IPS-11a (cell line): ENCODE data around the gene RNF144A.
"Not testable (repeated sequence)": the region's sequence is repeated elsewhere in the genome, so short reads cannot be mapped to it uniquely, and the experiment has no call there.

ENCODE experiments used
- H3K4me3 ChIP-seq: one replicate; pipeline ENCODE4 v1.5.1; 2013; ENCODE audit warnings: low read depth, low read length, control low read depth

RNF144A gene

GRCh38 chr2:6917071-6917760 is at the start of gene RNF144A:
Gene RNF144A, plus strand, starts transcription at chr2:6917412. Its CDS starts 79,515 bp downstream, at chr2:6996927.
- peak within 1 kb of the TSS; percentile 55 for H3K4me3 ChIP-seq

- H3K4me3 ChIP-seq, result no peak overlapping the region
Observed at GRCh38 chr2:6872394-6872793, 44.8 kb upstream of the RNF144A start.

GRCh38 chr2:6874032-6874431 is 43.2 kb upstream of the RNF144A start:
- H3K4me3 ChIP-seq, result no peak overlapping the region

GRCh38 chr2:6876309-6876708 is 40.9 kb upstream of the RNF144A start:
- H3K4me3 ChIP-seq, result no peak overlapping the region

GRCh38 chr2:6877402-6878304 is 39.6 kb upstream of the RNF144A start, which contains the start of gene RSAD2:
Gene RSAD2, plus strand, starts transcription at chr2:6877777. Its CDS starts 24 bp downstream, at chr2:6877801.
- no peak within 1 kb of the TSS for H3K4me3 ChIP-seq

- no peak overlapping the region for H3K4me3 ChIP-seq
Observed at GRCh38 chr2:6878549-6878948, 38.7 kb upstream of the RNF144A start.

GRCh38 chr2:6879011-6879410 is 38.2 kb upstream of the RNF144A start:
- no peak overlapping the region for H3K4me3 ChIP-seq

GRCh38 chr2:6880200-6880733 is 36.9 kb upstream of the RNF144A start:
- no peak overlapping the region for H3K4me3 ChIP-seq

GRCh38 chr2:6881046-6881445 is 36.2 kb upstream of the RNF144A start:
- no peak overlapping the region for H3K4me3 ChIP-seq

GRCh38 chr2:6881516-6881915 is 35.7 kb upstream of the RNF144A start:
- no peak overlapping the region for H3K4me3 ChIP-seq

- H3K4me3 ChIP-seq, result no peak overlapping the region
Observed at GRCh38 chr2:6883448-6884122, 33.6 kb upstream of the RNF144A start.

GRCh38 chr2:6885551-6885950 is 31.7 kb upstream of the RNF144A start:
- H3K4me3 ChIP-seq, result no peak overlapping the region

GRCh38 chr2:6885968-6886367 is 31.2 kb upstream of the RNF144A start:
- no peak overlapping the region for H3K4me3 ChIP-seq

- H3K4me3 ChIP-seq, result no peak overlapping the region
Observed at GRCh38 chr2:6887751-6888192, 29.4 kb upstream of the RNF144A start.

GRCh38 chr2:6888724-6889123 is 28.5 kb upstream of the RNF144A start:
- H3K4me3 ChIP-seq, result no peak overlapping the region

- no peak overlapping the region for H3K4me3 ChIP-seq
Observed at GRCh38 chr2:6893876-6894482, 23.2 kb upstream of the RNF144A start.

- no peak overlapping the region for H3K4me3 ChIP-seq
Observed at GRCh38 chr2:6896930-6897759, 20.1 kb upstream of the RNF144A start.

GRCh38 chr2:6902581-6902980 is 14.6 kb upstream of the RNF144A start:
- H3K4me3 ChIP-seq, result not testable (repeated sequence)

GRCh38 chr2:6905668-6906067 is 11.5 kb upstream of the RNF144A start:
- H3K4me3 ChIP-seq, result no peak overlapping the region
